GM23248 (cell line): Measurements from ENCODE around the gene RFPL1.

Experiments used
- EZH2 ChIP-seq: fragments of 200-600 bp; sonication (generic); IDR thresholded peaks from 2 replicates; pipeline ENCODE4 v1.6.1; 2018; ENCODE audit warnings: antibody characterized with exemption, mild to moderate bottlenecking; ENCODE audit not compliant: insufficient read depth, poor library complexity, severe bottlenecking
- EZH2phosphoT487 ChIP-seq: fragments of 200-600 bp; sonication (generic); IDR thresholded peaks from 2 replicates; pipeline ENCODE4 v1.6.1; 2018; ENCODE audit warnings: antibody characterized with exemption, moderate library complexity, mild to moderate bottlenecking, low read depth; ENCODE audit not compliant: insufficient read depth

- TF ChIP-seq EZH2 (no peak), EZH2phosphoT487 (no peak)
These were observed 19.3 kb downstream of the RFPL1 start for GRCh38 chr22:29457730-29458129.
